CD1c-positive myeloid dendritic cell (primary cell): ENCODE measurements around the gene FBXW8.

Experiments used
- DNase-seq: peaks from one replicate; pipeline ENCODE4 v3.0.0-alpha.2; 2016; ENCODE audit errors: extremely low spot score

The FBXW8 gene

DNA sequence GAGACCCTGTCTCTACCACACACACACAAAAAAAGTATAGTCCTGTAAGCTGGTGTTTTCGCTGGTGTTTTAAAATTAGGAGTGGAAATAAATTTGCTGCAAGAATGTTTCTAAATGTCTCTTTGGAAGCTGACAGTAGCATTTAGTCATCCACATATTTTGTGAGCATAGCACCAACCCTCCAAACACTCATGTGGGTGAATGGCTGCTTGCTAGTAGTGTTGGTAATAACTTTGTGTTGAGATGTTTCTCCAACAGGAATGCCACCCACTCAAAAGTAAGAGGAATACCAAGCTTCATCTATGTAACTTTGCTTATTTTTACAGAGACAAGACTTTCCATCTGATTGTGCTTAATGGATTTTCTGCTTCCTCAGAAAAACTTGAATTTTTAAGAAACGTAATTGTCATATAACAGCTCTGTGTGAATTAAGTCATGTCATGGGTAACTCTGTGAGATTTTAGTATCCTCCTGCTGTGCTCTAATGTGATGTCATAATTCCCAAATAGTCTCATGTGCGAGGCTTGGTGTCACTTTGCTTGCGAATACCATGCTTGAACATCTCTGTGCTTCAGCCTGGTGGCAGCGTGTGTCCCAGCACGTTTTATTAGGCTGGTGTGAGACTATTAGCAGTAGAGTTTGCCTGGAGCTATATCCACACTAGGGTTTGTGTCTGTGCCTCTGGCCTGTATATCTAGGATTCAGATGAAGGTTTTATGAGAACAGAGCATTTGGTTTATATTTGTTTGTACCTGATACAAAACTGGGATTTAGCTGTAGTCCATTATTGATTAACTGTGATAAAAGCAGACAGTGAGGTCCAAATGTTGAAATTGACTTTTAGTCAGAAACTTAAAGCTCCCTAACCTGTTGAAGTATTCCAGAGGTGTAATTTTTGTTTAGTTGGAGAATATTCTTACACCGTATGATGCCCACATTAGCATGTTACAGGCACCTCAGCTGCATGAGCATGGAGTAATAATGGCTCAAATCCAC lies 80.5 kb downstream of the FBXW8 start:
- DNase-seq: no peak

DNA sequence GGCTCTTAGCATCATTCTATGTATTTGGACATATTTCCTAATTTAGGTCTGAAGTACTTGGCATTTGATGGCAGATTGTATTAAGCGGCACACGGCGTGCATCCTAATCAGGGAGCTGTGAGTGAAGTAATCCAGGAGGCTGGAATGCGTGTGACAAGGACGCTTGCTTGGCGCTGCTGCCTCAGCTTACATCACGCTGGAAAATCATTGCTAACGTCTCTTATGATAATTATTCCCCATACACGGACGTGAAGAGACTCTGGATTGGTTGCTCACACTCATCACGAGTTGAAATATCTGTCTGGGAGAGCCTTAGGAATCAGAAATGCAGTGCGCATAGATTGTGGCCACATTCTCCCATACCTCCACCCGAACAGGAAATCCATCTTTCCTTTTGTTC lies 85.3 kb downstream of the FBXW8 start:
- no peak for DNase-seq

GRCh38 chr12:116996621-116997020 lies 85.9 kb downstream of the FBXW8 start:
- no peak for DNase-seq

- DNase-seq: no peak
Observed at GRCh38 chr12:116999066-116999465, 88.3 kb downstream of the FBXW8 start.

- DNase-seq: no peak
Observed at GRCh38 chr12:117000316-117000715, 89.6 kb downstream of the FBXW8 start.

- no peak for DNase-seq
Observed at GRCh38 chr12:117002051-117002817, 91.5 kb downstream of the FBXW8 start.

GRCh38 chr12:117003883-117004404 lies 93.2 kb downstream of the FBXW8 start:
- DNase-seq: no peak

DNA sequence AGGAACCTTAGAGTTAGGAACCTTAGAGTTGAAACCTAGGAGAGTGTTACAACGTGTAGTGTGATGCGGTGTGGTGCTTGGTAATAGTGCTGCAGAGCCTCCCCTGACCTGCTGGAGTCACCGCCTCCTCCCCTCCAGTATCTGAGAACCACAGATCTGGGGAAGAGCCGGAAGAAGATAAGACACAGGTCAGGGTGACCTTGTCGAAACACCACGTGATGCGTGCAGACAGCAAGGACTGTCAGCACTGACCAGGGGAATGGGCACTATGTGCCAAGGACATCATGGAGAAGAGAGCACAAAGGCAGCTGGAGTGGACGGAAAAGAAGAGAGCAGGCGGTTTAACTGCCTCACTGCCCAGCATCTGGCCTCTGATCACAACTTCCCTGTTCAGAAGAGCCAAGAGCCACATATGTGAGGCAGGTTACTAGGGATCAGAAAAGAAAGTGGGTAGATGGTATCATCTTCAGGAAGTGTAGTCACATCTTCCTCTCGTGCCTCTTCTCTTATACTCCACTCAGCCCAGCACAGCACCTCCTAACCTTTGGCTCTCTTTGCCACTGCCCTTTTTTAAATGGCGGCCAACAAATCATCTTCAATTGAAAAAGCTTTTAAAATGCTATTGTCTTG lies 94.8 kb downstream of the FBXW8 start:
- no peak for DNase-seq

DNA sequence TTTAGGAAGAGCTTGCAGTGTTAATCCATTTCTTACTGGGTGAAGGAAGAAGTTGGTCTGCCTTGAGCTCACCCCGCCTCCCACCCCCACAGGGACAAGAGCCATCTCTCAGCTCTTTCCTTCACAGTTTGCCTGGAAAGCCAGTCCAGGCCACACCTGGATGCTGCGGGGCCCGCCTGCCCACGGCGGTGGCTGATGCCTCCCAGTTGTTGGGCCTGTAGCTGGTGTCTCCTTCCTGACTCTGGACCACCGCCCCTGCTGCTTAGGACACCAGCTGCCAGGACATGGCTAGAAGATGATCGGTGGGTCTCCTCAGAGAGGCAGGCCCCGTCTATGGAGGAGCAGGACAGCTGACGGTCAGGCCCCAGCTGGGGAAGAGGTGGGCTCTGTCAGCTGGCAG lies 95.6 kb downstream of the FBXW8 start:
- DNase-seq: no peak

- no peak for DNase-seq
Observed at GRCh38 chr12:117007577-117007976, 96.8 kb downstream of the FBXW8 start.

- DNase-seq: no peak
Observed at GRCh38 chr12:117009759-117010158, 99.0 kb downstream of the FBXW8 start.

DNA sequence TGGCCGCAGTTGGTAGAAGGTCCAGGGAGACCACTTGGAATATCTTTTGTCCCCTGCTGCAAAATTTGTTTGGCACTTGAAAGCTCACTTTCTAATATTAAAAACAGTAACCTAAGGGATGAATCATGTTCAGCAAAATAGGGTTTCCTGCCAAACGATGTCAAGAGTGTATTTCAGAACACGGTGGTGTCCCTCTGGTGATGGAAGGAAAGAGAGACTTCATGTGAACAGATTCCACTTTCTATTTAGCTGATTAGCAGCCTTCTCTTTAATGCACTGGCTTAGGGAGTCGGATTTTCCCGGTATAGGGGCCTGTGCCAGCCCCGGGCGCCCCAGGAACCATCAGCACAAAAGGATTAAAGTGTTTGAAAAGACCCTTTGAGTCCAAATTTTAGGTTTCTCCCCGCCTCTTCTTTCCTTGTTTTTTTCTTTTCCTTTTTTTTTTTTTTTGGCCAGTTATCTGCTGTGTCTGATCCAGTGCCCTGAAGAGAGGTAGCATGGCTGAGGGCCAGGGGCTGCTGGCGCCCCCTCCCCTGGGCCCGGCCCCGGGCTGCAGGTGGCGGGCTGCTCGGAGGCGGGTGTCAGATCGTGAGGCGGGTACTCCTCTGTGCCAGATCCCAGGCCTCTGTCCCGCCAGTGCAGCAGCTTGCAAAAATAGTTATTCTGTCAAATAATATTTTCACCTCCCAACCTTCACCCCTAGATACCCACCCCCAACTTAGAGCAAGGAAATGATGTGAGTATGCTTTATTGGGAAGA lies 100.1 kb downstream of the FBXW8 start:
- no peak for DNase-seq

GRCh38 chr12:117011988-117012805 lies 101.4 kb downstream of the FBXW8 start:
- DNase-seq: no peak

DNA sequence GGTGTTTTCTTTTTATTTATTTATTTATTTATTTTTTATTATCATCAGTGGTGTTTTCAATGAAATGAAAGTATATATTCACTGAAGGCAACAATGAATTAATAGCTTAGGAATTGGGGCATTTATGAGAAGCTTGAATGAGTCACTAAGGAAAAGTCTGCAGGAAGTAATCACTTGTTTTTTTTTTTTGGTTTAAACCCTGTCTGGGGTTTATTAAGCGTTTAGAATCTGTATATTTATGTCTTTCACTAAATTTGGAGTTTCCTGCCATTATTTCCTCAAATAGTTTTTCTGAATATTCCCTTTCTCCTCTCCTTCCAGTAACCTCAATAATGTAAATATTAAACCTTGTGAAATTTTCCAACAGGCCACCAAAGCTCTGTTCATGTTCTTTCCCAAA lies 103.0 kb downstream of the FBXW8 start:
- no peak for DNase-seq

- no peak for DNase-seq
Observed at GRCh38 chr12:117014342-117014887, 103.7 kb downstream of the FBXW8 start.

DNA sequence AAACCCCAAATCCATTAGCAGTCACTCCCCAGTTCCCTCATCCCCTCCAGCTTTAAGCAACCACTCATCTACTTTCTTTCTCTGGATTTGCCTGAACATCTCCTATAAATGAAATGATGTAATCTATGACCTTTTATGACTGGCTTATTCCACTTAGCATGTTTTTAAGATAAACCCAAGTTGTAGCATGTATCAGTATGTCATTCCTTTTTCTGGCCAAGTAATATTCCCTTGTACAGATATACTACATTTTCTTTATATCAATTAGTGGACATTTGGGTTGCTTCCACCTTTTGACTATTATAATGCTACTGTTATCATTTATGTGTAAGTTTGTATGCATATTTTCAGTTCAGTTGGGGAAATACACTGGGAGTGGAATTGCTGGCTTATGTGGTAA lies 105.1 kb downstream of the FBXW8 start:
- DNase-seq: no peak

- no peak for DNase-seq
Observed at GRCh38 chr12:117017807-117018206, 107.1 kb downstream of the FBXW8 start.

GRCh38 chr12:117018276-117018675 lies 107.5 kb downstream of the FBXW8 start:
- no peak for DNase-seq

GRCh38 chr12:117018685-117019084 lies 107.9 kb downstream of the FBXW8 start:
- DNase-seq: no peak

GRCh38 chr12:117019866-117020265 lies 109.1 kb downstream of the FBXW8 start:
- DNase-seq: no peak
